Osteocyte (in vitro differentiated cells): ENCODE measurements around the gene GAREM2. TPM values are rescaled to one million over a fixed set of nuclear protein-coding genes. Genes with fewer than 3 reads are reported as not detected.

ENCODE experiments used
- DNase-seq: peaks from one replicate; pipeline ENCODE4 v3.0.0; 2021; ENCODE audit warnings: mixed read lengths; ENCODE audit not compliant: unreplicated experiment; ENCODE audit errors: extremely low spot score
- H3K27ac Mint-ChIP-seq: one replicate; pipeline ENCODE4 v1.8.0; 2021; ENCODE audit warnings: mild to moderate bottlenecking, mixed read lengths; ENCODE audit not compliant: unreplicated experiment
- H3K27me3 Mint-ChIP-seq: one replicate; pipeline ENCODE4 v1.8.0; 2021; ENCODE audit warnings: mixed read lengths; ENCODE audit not compliant: unreplicated experiment
- H3K36me3 Mint-ChIP-seq: one replicate; pipeline ENCODE4 v1.8.0; 2021; ENCODE audit warnings: mixed read lengths; ENCODE audit not compliant: unreplicated experiment
- H3K4me1 Mint-ChIP-seq: one replicate; pipeline ENCODE4 v1.8.0; 2021; ENCODE audit warnings: mixed read lengths; ENCODE audit not compliant: unreplicated experiment
- H3K4me3 Mint-ChIP-seq: one replicate; pipeline ENCODE4 v1.8.0; 2021; ENCODE audit warnings: mild to moderate bottlenecking, moderate library complexity, mixed read lengths; ENCODE audit not compliant: unreplicated experiment
- H3K9me3 Mint-ChIP-seq: one replicate; pipeline ENCODE4 v1.8.0; 2021; ENCODE audit warnings: mixed read lengths; ENCODE audit not compliant: unreplicated experiment
- total RNA-seq: library from RNA; stranded (reverse); gene quantifications from 2 replicates; pipeline ENCODE4 v1.2.1, GENCODE V29; 2021
- TF ChIP-seq, protein P1 (sequence below): fragments of 200-600 bp; sonication (generic); IDR thresholded peaks from 2 replicates; pipeline ENCODE4 v1.5.0; 2021; ENCODE audit warnings: antibody characterized with exemption, mild to moderate bottlenecking, moderate library complexity

The GAREM2 gene
- total RNA-seq, 1 donor from 2014 or later: 15.2 TPM

DNA sequence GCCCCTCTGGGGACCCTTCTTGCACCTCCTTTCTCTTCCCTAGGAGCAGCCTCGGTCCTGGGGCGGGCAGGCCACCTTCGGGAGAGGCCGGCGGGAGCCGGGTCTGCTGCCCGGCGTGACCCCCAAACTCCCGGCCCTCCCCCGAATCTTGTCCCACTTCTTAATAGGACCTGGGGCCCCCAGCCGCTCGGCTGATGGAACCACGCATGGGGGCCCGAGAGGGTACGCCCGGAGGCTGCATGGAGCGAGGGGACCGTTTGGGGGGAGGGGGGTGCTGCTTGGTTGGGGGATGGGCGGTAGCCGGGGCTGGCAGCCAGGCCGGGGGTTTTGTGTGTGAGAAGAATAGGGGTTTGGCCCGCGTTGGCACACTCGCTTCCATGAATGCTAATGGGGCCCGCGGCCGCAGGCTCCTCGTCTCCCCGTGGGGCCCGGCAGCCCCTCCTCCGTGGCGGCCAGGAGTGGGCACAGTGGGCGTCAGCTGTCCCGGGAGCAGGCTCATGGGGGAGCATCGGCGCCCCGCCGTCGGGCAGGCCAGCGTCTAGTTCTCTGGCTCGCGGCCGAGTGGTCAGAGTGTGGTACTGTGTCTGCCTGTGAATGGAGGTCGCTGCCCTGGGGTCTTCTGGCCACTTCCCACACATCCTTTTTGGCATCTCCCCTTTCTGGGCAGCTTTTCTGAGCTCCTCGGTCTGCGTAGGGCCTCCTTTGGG is 1.0 kb downstream of the GAREM2 start:
- Mint-ChIP-seq H3K36me3 (no peaks in the 10 kb centered on the region), H3K27ac (no peak overlapping the region), H3K9me3 (no peaks in the 10 kb centered on the region), H3K4me1 (peaks cover 10% of the 10 kb centered on the region), H3K4me3 (peak overlapping the region; percentile 60), H3K27me3 (peaks cover 17% of the 10 kb centered on the region)
- no peak for DNase-seq
- TF ChIP-seq, protein P1, sequence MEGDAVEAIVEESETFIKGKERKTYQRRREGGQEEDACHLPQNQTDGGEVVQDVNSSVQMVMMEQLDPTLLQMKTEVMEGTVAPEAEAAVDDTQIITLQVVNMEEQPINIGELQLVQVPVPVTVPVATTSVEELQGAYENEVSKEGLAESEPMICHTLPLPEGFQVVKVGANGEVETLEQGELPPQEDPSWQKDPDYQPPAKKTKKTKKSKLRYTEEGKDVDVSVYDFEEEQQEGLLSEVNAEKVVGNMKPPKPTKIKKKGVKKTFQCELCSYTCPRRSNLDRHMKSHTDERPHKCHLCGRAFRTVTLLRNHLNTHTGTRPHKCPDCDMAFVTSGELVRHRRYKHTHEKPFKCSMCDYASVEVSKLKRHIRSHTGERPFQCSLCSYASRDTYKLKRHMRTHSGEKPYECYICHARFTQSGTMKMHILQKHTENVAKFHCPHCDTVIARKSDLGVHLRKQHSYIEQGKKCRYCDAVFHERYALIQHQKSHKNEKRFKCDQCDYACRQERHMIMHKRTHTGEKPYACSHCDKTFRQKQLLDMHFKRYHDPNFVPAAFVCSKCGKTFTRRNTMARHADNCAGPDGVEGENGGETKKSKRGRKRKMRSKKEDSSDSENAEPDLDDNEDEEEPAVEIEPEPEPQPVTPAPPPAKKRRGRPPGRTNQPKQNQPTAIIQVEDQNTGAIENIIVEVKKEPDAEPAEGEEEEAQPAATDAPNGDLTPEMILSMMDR: no peak

DNA sequence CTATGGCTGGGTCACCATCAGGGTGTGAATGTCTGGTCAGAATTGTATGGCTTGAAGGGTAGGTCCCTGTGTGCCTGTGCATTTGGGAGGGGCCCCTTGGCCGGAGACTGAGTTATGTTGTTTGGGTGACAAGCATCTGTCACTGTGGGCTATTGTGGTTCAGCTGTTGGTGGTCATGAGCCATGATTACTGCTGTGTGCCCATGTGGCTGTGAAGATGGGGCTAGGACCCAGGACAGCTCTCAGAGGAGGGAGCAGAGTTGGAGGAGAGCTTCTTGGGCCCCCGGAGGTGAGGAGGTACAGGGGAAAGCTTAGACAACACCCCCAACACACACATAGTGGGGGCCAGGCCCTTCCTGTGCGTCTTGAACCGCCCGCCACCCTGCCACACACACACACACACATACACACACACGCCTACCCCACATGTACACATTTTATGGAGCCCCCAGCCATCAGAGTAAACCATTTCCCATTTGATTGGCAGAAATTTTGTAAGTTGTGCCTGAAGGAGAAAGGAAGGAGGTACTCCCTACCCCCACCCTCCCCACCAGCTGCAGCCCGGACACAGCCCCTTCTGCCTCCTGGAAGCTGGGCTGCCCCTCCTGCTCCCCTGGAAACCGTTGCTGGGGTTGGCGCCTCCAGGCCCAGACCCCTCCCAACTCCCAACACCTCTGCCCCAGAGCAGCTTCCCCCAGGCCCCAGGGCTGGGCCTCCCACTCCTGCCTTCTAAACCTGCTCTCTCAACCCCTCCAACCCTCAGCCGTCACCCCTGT is 2.0 kb downstream of the GAREM2 start:
- Mint-ChIP-seq H3K27ac (no peak overlapping the region), H3K4me3 (peak overlapping the region; percentile 58)
- no peak for DNase-seq

DNA sequence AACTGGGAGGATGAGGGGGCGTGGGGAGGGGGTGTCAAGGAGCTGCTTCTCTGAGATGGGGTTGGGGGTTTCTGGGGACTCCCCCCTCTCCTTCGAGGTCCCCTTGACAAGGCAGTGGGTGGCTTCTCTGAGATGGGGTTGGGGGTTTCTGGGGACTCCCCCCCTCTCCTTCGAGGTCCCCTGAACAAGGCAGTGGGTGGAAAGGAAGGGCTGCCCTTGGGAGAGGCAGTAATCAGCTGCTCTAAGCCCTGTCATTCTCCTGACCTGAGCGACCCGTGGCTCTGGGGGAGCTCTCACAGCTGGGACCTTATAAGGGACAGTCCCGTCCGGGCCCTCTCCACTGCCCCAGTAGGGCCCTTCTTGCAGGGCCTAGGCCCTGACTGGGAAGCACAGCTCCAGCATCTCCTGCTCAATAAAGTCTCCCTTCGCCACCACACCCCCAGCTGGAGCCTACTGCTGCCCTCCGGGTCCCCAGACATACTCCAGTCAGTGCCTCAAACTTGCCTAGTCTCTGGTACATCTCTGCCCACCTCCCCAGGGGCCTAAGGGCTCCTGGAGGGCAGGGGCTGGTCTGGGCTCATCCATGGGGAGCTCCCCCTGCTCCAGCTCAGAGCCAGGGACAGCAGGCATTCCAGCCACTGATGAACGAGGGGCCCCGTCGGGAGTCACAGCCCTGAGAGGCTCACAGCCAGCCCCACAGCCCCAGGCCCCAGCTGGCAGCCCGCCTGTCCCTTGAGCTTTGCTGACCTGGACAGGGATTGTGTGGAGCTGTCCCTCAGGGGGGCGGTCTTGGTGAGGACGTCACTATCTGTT is 2.8 kb downstream of the GAREM2 start:
- H3K4me1 Mint-ChIP-seq: peaks cover 19% of the 10 kb centered on the region
- H3K27me3 Mint-ChIP-seq: peaks cover 17% of the 10 kb centered on the region
- H3K27ac Mint-ChIP-seq: no peak overlapping the region
- DNase-seq: no peak
- H3K4me3 Mint-ChIP-seq: no peak overlapping the region
- no peaks in the 10 kb centered on the region for H3K36me3 Mint-ChIP-seq
- TF ChIP-seq, protein P1: no peak
- no peaks in the 10 kb centered on the region for H3K9me3 Mint-ChIP-seq

More for the DNA sequence above, 2.0 kb downstream of the GAREM2 start:
- Mint-ChIP-seq H3K9me3 (no peaks in the 10 kb centered on the region), H3K27me3 (peaks cover 17% of the 10 kb centered on the region), H3K4me1 (peaks cover 15% of the 10 kb centered on the region), H3K36me3 (no peaks in the 10 kb centered on the region)
- TF ChIP-seq, protein P1: no peak

DNA sequence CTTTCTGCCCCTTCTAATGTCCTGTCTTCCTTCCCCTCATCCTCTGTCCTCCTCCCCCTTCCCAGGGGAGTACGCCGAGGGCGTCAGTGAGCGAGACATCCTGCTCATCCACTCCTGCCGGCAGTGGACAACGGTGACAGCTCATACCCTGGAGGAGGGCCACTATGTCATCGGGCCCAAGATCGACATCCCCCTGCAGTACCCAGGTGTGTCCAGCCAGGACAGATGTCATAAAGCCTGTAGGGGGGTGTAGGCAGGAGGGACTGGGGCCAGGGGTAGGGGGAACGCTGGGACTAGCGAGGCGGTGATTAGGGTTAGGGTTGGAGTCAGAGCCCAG is 3.4 kb downstream of the GAREM2 start:
- Mint-ChIP-seq H3K27me3 (peaks cover 17% of the 10 kb centered on the region), H3K27ac (no peak overlapping the region), H3K9me3 (no peaks in the 10 kb centered on the region), H3K4me1 (peaks cover 19% of the 10 kb centered on the region), H3K4me3 (no peak overlapping the region), H3K36me3 (no peaks in the 10 kb centered on the region)
- TF ChIP-seq, protein P1: no peak
- no peak for DNase-seq
